Effector memory CD4-positive, alpha-beta T cell (primary cell): ENCODE results near the gene IMMT.

ENCODE experiments used
- DNase-seq, 3 donors: peaks; one replicate each; pipeline ENCODE4 v3.0.0-alpha.2; 2020
- H3K27ac ChIP-seq: 2 replicates; pipeline ENCODE4 v1.7.0; 2013; ENCODE audit warnings: mild to moderate bottlenecking, low read length, moderate library complexity; ENCODE audit not compliant: insufficient read depth, poor library complexity, severe bottlenecking
- H3K27me3 ChIP-seq: replicated peaks from 2 replicates; pipeline ENCODE4 v1.7.0; 2013; ENCODE audit warnings: mild to moderate bottlenecking, low read length; ENCODE audit not compliant: insufficient read depth, control insufficient read depth, poor library complexity, severe bottlenecking
- H3K36me3 ChIP-seq: 2 replicates; pipeline ENCODE4 v1.7.0; 2013; ENCODE audit warnings: mild to moderate bottlenecking, low read length, moderate library complexity; ENCODE audit not compliant: control insufficient read depth, insufficient read depth
- H3K4me1 ChIP-seq: 2 replicates; pipeline ENCODE4 v1.7.0; 2013; ENCODE audit warnings: low read length, mild to moderate bottlenecking; ENCODE audit not compliant: control insufficient read depth, insufficient read depth, poor library complexity, severe bottlenecking
- H3K4me3 ChIP-seq: 2 replicates; pipeline ENCODE4 v1.7.0; 2013; ENCODE audit warnings: low read length, low read depth, mild to moderate bottlenecking; ENCODE audit not compliant: insufficient read depth, poor library complexity, severe bottlenecking
- H3K9me3 ChIP-seq: 2 replicates; pipeline ENCODE4 v1.7.0; 2013; ENCODE audit warnings: mild to moderate bottlenecking, low read length, moderate library complexity; ENCODE audit not compliant: control insufficient read depth

Gene IMMT

GRCh38 chr2:86097114-86097896, 98.0 kb downstream of the IMMT start:
- DNase-seq, result no peak
- Histone ChIP-seq H3K27ac (no peak overlapping the region), H3K9me3 (no peaks in the 10 kb centered on the region), H3K4me1 (no peaks in the 10 kb centered on the region), H3K36me3 (peaks cover 34% of the 10 kb centered on the region), H3K4me3 (no peak overlapping the region), H3K27me3 (no peaks in the 10 kb centered on the region)

- Histone ChIP-seq H3K9me3 (no peaks in the 10 kb centered on the region), H3K4me3 (no peak overlapping the region), H3K27ac (no peak overlapping the region), H3K27me3 (no peaks in the 10 kb centered on the region), H3K4me1 (no peaks in the 10 kb centered on the region), H3K36me3 (peaks cover 47% of the 10 kb centered on the region)
- no peak for DNase-seq
Measured at GRCh38 chr2:86094229-86094628, 101.0 kb downstream of the IMMT start.
